T1000 (cell line): ENCODE data around the gene SOX8.

Experiments
- DNase-seq: peaks from one replicate; lab custom pipeline; 2025; ENCODE audit warnings: mixed read lengths; lab: John Stamatoyannopoulos, UW

Gene SOX8

GRCh38 chr16:974001-974601 lies 7.5 kb upstream of the SOX8 start:
- no peak for DNase-seq

GRCh38 chr16:974611-975261 lies 6.8 kb upstream of the SOX8 start:
- DNase-seq: no peak

GRCh38 chr16:975291-975690 lies 6.3 kb upstream of the SOX8 start:
- DNase-seq: no peak

GRCh38 chr16:976389-976931 lies 5.1 kb upstream of the SOX8 start:
- DNase-seq: no peak

- no peak for DNase-seq
Observed at GRCh38 chr16:977081-977701, 4.4 kb upstream of the SOX8 start.

DNA sequence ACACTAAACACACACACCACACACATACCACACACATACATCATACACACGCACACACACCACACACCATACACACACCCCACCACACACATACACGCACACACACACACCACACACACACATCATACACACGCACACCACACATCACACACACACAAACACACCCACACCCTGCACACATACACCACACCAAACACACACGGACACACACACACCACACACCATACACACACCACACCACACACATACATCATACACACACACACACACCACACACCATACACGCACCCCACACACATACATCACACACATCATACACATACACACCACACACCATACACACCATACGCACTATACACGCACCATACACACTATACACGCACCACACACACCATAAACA lies 3.7 kb upstream of the SOX8 start:
- DNase-seq: no peak

DNA sequence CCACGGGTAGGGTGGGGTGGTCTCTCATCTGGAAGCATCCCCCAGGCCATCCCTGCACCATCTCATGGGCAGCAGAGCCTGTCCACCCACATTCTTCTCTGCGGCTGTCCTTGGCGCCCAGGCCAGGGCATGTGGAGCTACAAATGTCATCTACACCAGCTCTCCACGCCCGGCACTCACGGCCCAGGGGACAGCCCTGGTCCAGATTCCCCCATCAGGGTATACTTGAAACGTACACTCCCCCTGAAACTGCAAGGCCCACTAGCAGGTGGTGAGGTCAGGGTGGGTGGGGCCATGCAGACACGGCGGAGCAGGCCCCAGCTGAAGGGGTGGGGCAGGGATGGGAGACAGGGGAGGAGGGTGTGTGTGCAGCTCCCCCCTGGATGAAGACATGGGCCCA lies 3.2 kb upstream of the SOX8 start:
- no peak for DNase-seq

DNA sequence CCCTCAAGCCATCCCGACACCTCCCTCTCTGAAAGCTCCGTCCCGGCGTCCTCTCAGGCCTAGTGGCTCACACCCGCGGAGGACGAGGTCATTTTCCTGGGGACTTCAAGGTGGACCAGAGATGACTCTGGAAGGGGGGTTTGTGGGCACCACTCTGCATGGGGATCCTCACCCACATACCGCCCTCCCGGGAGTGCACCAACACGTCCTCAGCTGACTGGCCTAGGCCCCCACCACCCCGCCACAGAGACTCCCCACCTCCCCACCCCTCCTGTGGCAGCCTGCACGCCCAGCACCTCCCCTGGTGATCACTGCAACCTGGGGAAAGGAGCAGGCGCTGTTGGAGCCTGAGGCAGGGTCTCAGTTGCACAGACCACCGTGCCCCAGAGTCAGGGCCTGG lies 2.4 kb upstream of the SOX8 start:
- no peak for DNase-seq

DNA sequence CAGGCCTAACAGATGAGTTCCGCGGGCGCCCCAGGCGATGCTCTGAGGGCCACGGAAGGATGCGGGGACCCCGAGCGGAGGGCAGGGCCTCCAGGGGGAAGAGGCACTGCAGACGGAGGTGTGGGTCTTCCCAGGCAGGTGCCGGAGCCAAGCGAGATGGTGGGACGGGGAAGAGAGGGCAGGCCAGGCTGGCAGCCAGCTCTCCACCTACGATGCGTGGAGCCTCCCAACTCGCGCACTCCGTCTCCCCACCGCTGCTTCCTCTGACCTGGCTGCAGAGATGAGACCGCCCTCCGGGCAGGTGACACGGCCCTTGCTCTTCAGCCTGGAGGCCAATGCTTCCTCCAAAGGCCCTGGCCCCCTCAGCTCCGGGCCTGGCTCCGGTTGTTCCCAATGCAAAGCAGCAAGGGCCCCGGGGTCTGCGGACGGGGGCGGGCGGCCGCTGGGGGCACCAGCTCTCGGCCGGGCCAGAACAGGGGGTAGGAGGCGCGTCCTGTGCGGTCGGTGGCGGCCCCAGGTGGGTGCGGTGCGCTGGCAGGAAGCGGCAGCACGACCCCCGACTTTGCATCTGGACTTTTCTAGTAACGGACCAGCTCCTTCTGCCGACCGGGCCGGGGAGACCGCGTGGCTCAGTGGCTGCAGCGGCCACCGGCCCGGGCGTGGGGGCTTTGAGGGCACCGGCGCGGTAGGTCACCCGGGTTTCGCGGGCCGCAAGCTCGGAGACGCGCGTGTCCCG lies 1.5 kb upstream of the SOX8 start:
- DNase-seq: no peak

DNA sequence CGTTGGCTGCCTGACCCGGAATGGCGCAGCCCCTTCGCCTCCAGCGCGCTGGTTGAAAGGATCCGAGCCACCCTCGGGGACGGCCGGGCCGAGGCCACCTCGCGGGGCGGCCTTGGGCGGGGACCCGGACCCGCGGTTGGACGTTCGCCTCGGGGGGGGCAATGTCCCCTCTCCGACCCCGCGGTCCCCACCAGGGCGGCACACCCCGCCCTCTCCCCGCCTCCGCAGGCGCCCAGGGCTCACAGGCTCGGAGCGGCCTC lies 1.0 kb upstream of the SOX8 start:
- DNase-seq: no peak

DNA sequence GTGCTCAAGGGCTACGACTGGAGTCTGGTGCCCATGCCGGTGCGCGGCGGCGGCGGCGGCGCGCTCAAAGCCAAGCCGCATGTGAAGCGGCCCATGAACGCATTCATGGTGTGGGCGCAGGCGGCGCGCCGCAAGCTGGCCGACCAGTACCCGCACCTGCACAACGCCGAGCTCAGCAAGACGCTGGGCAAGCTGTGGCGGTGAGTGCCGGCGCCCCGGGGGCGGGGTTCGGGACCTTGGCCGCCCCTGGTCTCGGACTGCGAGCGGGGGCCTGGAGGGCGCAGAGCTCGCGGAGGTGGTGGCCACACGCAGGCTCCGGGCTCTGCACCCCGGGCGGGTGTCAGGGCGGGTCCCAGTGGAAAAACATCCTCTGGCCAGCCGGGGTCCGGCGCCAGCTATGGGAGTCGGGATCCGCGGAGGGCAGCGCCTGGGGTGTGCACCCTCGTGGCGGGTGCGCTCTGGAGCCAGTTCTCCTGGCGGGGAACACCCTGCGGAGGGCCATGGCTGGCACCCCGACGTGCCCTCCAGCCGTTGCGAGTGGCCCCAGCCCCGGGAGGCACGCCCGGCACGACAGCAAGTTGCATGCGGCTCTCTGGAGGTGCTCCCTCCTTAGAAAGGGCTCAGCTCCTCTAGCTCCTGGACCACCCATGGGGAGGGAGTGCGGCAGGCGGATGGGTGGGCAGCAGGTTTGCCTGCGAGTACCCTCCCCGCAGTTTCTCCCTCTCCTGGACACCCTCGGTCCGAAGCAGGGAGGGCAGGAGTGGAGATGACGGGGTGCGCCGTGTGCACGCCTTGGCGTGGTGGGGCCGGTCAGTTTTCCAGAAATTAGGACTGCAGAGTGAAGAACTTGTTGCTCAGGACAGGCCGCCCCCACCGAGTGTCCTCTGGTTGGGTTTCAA lies 824 bp downstream of the SOX8 start:
- DNase-seq: no peak

DNA sequence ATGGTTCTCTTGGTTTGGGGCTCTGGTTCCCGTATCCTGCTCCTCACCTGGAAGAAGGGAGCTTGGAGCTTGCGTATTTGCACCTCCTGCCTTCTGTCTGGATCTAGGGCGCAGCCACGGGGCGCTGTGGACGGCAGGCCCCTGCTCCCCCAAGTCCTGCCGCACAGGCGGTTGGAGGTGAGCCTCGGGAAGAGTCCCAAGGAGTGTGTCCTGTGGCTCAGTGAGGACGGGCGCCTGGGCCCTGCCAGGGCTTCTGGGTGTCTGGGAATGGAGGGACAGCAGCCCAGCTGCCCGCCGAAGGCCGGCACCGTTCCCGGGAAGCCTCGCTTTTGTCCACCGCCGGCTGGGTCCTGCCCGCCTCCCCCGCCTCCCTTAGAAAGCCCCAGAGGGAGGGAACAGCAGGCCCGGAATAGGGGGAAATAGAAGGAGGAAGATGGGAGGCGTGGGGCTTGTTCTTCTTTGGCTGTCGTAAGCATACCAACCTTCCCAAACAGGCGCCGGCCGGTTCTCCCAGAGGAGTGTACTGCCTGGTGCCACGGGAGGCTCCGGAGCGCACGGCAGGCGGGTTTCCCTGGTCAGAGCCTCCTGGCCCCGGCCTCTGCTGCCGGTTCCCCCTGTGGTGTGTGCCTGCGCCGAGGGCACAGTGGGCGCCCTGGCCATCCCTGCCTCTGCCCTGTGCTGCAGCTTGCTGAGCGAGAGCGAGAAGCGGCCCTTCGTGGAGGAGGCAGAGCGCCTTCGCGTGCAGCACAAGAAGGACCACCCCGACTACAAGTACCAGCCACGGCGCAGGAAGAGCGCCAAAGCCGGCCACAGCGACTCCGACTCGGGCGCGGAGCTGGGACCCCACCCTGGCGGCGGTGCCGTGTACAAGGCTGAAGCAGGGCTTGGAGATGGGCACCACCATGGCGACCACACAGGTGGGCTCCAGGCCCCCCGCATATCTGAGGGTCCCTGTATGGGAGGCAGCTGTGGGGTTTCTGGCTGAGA lies 1.8 kb downstream of the SOX8 start:
- no peak for DNase-seq

DNA sequence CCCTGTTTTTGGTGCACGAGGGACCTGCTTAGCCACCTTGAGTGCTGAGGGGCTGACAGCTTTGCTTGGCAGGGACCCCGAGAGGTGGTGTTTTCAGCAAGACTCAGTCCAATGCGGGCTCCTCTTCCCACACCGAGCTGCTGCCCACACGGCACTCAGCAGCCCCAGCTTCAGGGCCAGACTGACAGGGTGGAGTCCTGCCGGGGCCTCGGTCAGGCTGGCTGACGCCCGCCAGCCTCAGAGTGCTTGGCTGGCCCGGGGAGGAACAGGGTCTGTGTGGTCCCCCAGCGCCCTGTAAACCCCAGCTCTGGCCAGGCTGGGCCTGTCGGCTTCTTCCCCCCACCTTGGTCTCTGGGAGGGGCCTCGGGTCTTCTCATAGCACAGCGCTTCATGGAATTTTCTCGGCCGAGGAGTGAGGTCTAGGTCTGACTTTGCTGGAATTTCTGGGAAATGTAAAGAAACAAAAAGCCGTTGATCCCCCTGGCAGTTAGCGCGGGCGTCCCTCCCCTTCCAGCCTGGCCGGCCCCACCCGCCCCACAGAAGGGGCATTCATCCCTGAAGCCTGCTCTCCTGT lies 2.6 kb downstream of the SOX8 start:
- DNase-seq: no peak

GRCh38 chr16:984736-985636 lies 3.4 kb downstream of the SOX8 start:
- DNase-seq: no peak

DNA sequence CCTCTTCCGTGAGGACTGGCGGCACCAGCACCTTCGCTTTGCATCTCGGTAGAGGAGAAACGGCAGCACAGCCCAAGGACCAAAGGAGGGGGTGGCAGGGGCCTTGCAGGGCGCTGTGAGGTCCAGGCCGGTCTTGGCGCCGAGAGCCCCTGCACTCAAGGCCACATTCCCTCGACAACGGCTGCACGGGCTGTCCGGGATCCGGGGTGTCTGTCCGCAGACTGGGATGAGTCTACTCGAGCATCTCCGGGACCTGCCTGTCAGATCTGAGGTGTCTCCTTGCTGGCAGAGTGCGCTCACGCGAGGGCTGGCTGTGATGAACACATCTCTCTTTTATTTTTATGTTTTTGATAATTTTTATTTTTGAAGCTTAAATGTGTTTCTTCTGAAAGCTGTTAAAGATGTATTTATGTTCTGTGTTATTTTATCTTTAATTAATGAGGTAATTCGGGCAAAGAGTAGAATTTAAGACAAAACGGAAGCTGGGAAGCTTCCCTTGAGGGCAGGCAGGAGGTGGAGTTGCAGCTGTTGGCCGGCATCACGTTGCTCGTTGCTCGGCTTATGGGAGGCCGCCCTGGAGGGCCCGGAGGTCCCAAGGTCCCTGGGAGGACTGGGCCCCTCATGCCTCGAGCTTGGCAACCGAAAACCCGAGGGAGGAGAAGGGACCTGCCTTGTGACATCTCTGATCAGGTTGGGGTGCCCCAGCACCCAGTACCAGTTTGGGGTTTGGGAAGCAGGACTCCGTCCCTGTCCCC lies 4.3 kb downstream of the SOX8 start:
- DNase-seq: no peak

GRCh38 chr16:986411-986810 lies 4.8 kb downstream of the SOX8 start:
- no peak for DNase-seq

DNA sequence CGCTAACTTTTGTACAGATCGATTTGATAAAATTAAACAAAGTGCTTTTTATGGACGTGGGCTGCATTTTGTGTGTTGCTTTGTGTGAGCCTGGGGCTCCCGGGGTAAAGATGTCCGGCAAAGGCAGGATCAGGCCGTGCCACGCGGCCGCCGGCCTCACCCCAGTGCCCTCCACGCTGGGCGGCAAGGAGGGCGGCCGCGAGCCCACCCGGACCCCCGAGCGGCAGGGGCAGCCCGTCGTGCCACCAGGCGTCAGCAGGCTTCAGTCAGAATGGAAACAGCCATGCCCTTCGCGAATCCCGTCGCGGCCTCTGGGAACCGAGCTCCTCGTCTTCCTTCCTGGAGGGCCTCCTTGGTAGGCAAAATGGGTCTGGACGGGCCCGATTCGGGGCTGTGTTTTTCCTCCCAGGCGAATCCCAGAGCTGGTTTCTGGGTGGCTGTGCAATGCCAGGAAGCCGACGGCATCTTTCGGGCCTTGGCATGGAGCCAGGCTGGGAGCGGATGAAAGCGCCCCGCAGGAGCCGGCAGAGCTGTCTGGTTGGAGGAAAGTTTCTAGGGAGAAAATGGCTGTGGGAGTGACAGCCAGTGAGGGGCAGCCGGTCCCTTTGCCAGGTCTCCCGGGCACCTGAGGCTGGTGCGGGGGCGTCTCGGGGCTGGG lies 5.5 kb downstream of the SOX8 start:
- no peak for DNase-seq

DNA sequence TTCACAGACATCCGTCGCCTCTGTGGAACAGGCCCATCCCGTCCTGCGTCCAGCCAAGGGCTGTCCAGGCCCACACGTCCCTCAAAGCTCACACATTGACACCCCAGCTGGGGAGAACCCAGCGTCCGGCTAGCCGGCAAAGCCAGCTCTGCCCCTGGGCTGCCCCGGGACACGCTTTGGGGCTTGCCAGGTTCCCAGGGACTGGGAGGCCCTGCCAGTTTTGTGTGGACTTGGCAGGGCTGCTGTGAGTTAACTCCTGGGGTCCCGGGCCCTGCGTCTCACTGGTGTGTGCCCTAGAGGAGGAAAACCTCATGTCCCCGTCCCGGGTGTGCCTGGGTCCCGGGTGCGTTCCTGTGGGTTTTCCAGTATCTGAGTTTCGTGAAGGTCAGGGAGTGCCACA lies 6.3 kb downstream of the SOX8 start:
- DNase-seq: no peak
